Mesodermal cell (in vitro differentiated cells): Measurements from ENCODE around the gene RBM20.

Experiments
- H3K27ac ChIP-seq: 2 replicates; pipeline ENCODE4 v1.7.0; 2013; ENCODE audit warnings: mild to moderate bottlenecking, low read depth, low read length, moderate library complexity; ENCODE audit not compliant: severe bottlenecking
- H3K36me3 ChIP-seq: 2 replicates; pipeline ENCODE4 v1.7.1; 2013; ENCODE audit warnings: mild to moderate bottlenecking, low read length, moderate library complexity; ENCODE audit not compliant: control insufficient read depth, insufficient read depth
- H3K4me1 ChIP-seq: one replicate; pipeline ENCODE4 v1.7.1; 2013; ENCODE audit warnings: mild to moderate bottlenecking, low read length; ENCODE audit not compliant: insufficient read depth, control insufficient read depth, poor library complexity, severe bottlenecking
- H3K4me3 ChIP-seq: 2 replicates; pipeline ENCODE4 v1.7.0; 2013; ENCODE audit warnings: low read length, control low read depth, mild to moderate bottlenecking; ENCODE audit not compliant: insufficient read depth, poor library complexity, severe bottlenecking; ENCODE audit errors: extremely low read depth
- H3K9me3 ChIP-seq: 2 replicates; pipeline ENCODE4 v1.7.1; 2013; ENCODE audit warnings: mild to moderate bottlenecking, low read length, moderate library complexity; ENCODE audit not compliant: control insufficient read depth
- WGBS, 2 experiments: methylation state at CpG; one replicate each; pipeline ENCODE4 v1.1.5; 2013; ENCODE audit warnings: missing lambda C conversion rate in 2 of 2; ENCODE audit not compliant: insufficient coverage in 2 of 2; 5-methylcytosine and 5-hydroxymethylcytosine counted together

The RBM20 gene

GRCh38 chr10:110779489-110779888 lies 135.4 kb downstream of the RBM20 start:
- Histone ChIP-seq H3K4me3 (no peak overlapping the region), H3K36me3 (no peaks in the 10 kb centered on the region), H3K4me1 (no peaks in the 10 kb centered on the region), H3K9me3 (no peaks in the 10 kb centered on the region), H3K27ac (no peak overlapping the region)
- whole genome bisulfite sequencing, 2 experiments = 71% methylated on average over 1 of the region's 3 CpGs; no CpG with 5 or more reads in 1 of the 2 experiments

GRCh38 chr10:110780704-110781103 lies 136.6 kb downstream of the RBM20 start:
- WGBS, 2 experiments = 89 to 95% methylated on average over 7 to 8 of the region's 8 CpGs

DNA sequence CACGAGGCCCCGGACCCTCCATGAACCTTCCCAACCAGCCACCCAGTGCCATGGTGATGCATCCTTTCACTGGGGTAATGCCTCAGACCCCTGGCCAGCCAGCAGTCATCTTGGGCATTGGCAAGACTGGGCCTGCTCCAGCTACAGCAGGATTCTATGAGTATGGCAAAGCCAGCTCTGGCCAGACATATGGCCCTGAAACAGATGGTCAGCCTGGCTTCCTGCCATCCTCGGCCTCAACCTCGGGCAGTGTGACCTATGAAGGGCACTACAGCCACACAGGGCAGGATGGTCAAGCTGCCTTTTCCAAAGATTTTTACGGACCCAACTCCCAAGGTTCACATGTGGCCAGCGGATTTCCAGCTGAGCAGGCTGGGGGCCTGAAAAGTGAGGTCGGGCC lies 137.0 kb downstream of the RBM20 start:
- no peaks in the 10 kb centered on the region for H3K36me3 ChIP-seq
- H3K4me3 ChIP-seq = no peak overlapping the region
- H3K4me1 ChIP-seq = peaks cover 4% of the 10 kb centered on the region
- WGBS, 2 experiments = 88 to 97% methylated on average over 6 to 7 of the region's 7 CpGs
- no peaks in the 10 kb centered on the region for H3K9me3 ChIP-seq
- no peak overlapping the region for H3K27ac ChIP-seq

More at GRCh38 chr10:110780704-110781103, 136.6 kb downstream of the RBM20 start:
- Histone ChIP-seq H3K4me3 (no peak overlapping the region), H3K9me3 (no peaks in the 10 kb centered on the region), H3K4me1 (no peaks in the 10 kb centered on the region), H3K27ac (no peak overlapping the region), H3K36me3 (no peaks in the 10 kb centered on the region)

DNA sequence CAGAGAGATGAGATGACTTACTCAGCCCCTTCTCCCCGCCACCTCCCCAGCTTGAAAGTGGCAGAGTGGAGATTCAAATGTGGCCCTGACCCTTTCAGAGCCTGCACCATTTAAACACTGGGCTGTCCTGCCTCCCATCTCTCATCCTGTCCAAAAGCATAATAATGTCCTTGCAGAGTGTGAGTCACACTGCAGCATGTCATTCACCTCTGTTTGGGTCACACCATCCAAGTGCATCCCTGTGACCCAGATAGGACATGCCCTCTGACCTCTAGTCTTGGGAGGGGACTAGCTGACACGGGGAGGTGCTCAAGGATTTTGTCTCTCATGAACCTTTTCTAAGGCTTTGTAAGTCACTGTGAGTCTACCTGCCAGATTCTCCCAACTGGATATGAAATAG lies 138.5 kb downstream of the RBM20 start:
- Histone ChIP-seq H3K4me1 (peaks cover 9% of the 10 kb centered on the region), H3K4me3 (no peak overlapping the region), H3K36me3 (no peaks in the 10 kb centered on the region), H3K27ac (no peak overlapping the region), H3K9me3 (no peaks in the 10 kb centered on the region)
- WGBS, 2 experiments = 100% methylated on average over 1 to 2 of the region's 2 CpGs

DNA sequence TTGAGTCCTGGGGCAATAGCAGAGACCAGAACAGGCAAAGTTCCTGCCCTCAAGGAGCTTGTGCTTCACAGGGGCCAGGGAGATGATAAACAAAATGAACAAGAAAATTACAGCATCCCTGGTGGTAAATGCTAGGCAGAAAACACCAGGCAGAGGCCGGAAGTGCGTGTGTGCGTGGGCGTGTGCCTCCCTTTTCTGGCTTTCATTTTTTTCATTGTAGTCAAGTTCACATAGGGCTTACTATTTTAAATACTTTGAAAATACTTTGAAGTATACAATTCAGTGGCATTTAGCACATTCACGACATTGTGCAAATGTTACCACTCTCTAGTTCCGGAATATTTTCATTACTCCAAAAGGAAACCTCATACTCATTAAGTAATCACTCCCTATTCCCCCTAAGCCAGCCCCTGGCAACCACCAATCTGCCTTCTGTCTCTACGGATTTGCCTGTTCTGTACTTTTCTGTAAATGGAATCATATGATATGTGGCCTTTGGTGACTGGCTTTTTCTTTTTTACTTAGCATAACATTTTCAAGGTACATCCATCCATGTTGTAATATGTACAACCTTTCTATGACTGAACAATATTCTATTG lies 139.5 kb downstream of the RBM20 start:
- 85 to 92% methylated on average over 2 of the region's 7 CpGs for WGBS, 2 experiments

DNA sequence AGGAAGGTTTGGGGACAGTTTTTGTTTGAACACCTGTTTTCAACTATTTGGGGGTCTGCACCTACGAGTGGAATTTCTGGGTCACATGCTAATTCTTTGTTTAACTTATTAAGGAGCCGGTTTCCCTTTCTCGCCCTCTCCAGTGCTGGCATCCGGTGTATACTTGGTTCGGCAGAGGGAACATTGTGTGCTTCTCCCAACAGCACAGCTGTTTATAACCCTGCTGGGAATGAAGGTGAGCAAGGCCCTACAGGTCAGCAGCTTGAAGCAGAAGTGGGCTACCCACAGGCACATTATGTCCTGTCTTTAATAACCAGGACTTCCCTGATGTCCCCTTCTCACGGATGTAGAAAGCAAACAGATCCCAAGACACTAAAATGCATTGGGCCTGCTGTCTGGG lies 140.1 kb downstream of the RBM20 start:
- no peaks in the 10 kb centered on the region for H3K9me3 ChIP-seq
- peaks cover 9% of the 10 kb centered on the region for H3K4me1 ChIP-seq
- H3K27ac ChIP-seq = no peak overlapping the region
- 94 to 98% methylated on average over 5 to 6 of the region's 6 CpGs for whole genome bisulfite sequencing, 2 experiments
- H3K4me3 ChIP-seq = no peak overlapping the region
- no peaks in the 10 kb centered on the region for H3K36me3 ChIP-seq

More for the DNA sequence above, 139.5 kb downstream of the RBM20 start:
- Histone ChIP-seq H3K4me1 (peaks cover 9% of the 10 kb centered on the region), H3K9me3 (no peaks in the 10 kb centered on the region), H3K27ac (no peak overlapping the region), H3K4me3 (no peak overlapping the region), H3K36me3 (no peaks in the 10 kb centered on the region)

DNA sequence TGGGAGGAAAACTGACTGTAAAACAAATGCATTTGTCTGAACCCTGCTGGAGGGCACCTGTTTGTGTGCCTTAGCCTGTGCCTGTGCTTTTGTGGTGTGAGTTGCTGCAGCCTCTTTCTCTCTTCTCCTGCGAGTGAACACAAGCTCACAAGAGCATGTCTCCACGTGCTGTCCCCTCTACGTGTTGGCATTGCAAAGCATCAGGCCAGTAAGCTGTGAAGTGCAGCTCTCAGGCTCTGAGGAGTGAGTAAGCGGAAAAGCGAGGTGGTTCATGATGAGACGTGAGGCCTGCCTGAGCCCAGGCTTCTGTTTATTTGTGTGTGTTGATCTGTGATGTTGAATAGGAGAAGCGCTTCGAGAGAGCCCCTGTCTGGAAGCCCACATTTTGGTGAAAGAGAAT lies 142.0 kb downstream of the RBM20 start:
- 81 to 90% methylated on average over 4 to 7 of the region's 8 CpGs for WGBS, 2 experiments
- no peak overlapping the region for H3K4me3 ChIP-seq
- peaks cover 9% of the 10 kb centered on the region for H3K4me1 ChIP-seq
- peak overlapping the region; percentile 31 for H3K27ac ChIP-seq
- no peaks in the 10 kb centered on the region for H3K36me3 ChIP-seq
- H3K9me3 ChIP-seq = no peaks in the 10 kb centered on the region

DNA sequence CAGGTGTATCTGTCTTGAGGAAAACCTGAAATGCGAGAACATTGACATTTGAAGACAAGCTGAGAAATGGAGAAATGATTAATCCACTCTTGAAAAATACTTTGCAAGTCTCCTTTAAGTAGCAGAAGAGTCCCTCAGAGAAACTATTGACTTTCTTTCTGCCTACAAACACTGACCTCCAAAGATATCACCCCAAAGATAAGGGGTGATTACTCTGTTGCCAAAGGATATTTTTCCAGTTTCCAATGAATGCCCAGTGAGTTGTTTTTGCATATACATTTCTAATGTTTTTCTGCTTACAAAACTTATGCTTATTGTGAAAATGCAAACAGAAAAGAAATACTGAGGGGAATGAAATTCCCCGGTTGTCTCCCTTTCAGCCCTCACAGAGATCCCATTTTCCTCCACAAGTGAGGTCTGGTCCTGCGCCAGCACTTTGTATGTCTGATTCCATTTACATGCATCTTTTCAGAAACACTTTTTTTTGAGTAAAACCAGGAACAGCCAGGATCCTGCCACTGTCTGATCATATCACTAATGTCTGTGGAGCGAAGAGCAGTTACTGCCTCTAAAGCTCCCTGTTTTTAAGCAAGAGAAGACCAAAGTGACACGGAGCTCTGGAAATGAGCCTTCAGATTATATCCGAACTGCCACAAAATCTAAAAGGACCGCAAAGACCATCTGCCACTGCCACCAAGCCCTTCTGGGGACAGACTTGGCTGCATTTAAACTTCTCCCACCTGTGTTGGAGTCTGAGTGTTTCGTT lies 144.7 kb downstream of the RBM20 start:
- Histone ChIP-seq H3K4me3 (no peak overlapping the region), H3K27ac (no peak overlapping the region), H3K4me1 (peaks cover 9% of the 10 kb centered on the region), H3K36me3 (no peaks in the 10 kb centered on the region), H3K9me3 (no peaks in the 10 kb centered on the region)
- WGBS, 2 experiments = 87 to 93% methylated on average over 6 to 7 of the region's 8 CpGs

- no peak overlapping the region for H3K4me3 ChIP-seq
- H3K9me3 ChIP-seq = no peaks in the 10 kb centered on the region
- 91 to 95% methylated on average over 4 to 9 of the region's 10 CpGs for WGBS, 2 experiments
- H3K36me3 ChIP-seq = no peaks in the 10 kb centered on the region
- H3K27ac ChIP-seq = no peak overlapping the region
- peaks cover 9% of the 10 kb centered on the region for H3K4me1 ChIP-seq
Observed at GRCh38 chr10:110789604-110790433, 145.7 kb downstream of the RBM20 start.

DNA sequence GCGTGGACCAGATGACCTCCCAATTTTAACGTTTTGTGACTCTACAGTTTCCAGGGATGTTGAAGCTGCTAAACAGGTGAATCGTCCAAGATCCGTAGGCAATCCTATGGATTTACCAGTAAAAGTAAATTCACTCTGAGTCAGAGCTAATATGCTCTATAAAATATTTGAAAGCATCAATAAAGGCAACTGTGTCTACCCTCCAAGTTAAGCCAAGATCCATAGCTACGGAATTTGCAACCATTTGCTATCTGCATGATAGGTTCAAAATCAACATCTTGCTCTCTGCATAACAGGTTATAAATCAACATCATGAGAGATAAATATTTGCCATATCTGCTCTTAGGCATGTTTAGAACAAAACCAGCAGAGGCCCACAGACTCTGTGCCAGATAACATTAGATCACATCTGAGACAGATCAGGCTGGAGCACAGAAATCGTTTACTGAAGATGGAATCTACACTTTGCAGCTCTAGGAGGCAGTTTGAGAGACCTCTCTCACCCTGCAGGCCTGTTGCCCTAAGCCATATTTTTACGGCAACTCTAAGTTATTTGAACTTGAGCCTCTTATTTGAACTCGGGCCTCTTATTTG lies 146.9 kb downstream of the RBM20 start:
- Histone ChIP-seq H3K4me1 (peaks cover 6% of the 10 kb centered on the region), H3K36me3 (no peaks in the 10 kb centered on the region), H3K27ac (no peak overlapping the region), H3K9me3 (no peaks in the 10 kb centered on the region), H3K4me3 (no peak overlapping the region)
- WGBS, 2 experiments = 92% methylated on average over 5 to 6 of the region's 8 CpGs
